H1 (cell line): ENCODE data around the gene CAMK2D. TPM values are rescaled to one million over a fixed set of nuclear protein-coding genes. Genes with fewer than 3 reads are reported as not detected.

Experiments
- CTCF ChIA-PET: fragments of 300-600 bp; sonication (Branson Sonifier 250); formaldehyde crosslinking; loops from one replicate; lab custom pipeline; 2021; ENCODE audit not compliant: partially characterized antibody; lab: Charles Lee
- POLR2A ChIA-PET: fragments of 300-600 bp; sonication (Branson Sonifier 250); formaldehyde crosslinking; loops from one replicate; lab custom pipeline; 2021; ENCODE audit warnings: inconsistent platforms; ENCODE audit not compliant: partially characterized antibody; lab: Charles Lee
- DNase-seq, 2 experiments: peaks; one replicate each; pipeline versions ENCODE4 v3.0.0 to v3.0.0-alpha.2; 2010 to 2022; ENCODE audit warnings: low spot score in 2 of 2, low read depth in 1 of 2, mixed read lengths in 1 of 2
- FAIRE-seq: peaks from 2 replicates; lab custom pipeline; 2011; peaks lifted over from hg19 to GRCh38; lab: Jason Lieb, UNC
- H2AFZ ChIP-seq: 2 replicates; pipeline ENCODE4 v1.8.1; 2012; ENCODE audit warnings: low read length, inconsistent platforms
- H2AK5ac ChIP-seq: 2 replicates; pipeline ENCODE4 v1.6.1; 2013; ENCODE audit warnings: low read depth, low read length
- H2BK120ac ChIP-seq: replicated peaks from 2 replicates; pipeline ENCODE3; 2013; ENCODE audit warnings: low read depth, low read length, inconsistent platforms
- H2BK12ac ChIP-seq: 2 replicates; pipeline ENCODE4 v1.6.1; 2013; ENCODE audit warnings: low read depth, low read length
- H2BK15ac ChIP-seq: 2 replicates; pipeline ENCODE4 v1.6.1; 2013; ENCODE audit warnings: low read length
- H2BK20ac ChIP-seq: 2 replicates; pipeline ENCODE4 v1.6.1; 2013; ENCODE audit warnings: low read length
- H2BK5ac ChIP-seq: 2 replicates; pipeline ENCODE4 v1.6.1; 2013; ENCODE audit warnings: low read depth, low read length
- H3K14ac ChIP-seq: 2 replicates; pipeline ENCODE4 v1.6.1; 2013; ENCODE audit warnings: inconsistent platforms; ENCODE audit not compliant: insufficient read length
- H3K18ac ChIP-seq: 2 replicates; pipeline ENCODE4 v1.6.1; 2013; ENCODE audit warnings: low read length; ENCODE audit errors: extremely low read depth
- H3K23ac ChIP-seq: 2 replicates; pipeline ENCODE4 v1.6.1; 2013; ENCODE audit warnings: inconsistent platforms; ENCODE audit not compliant: insufficient read length
- H3K23me2 ChIP-seq: 2 replicates; pipeline ENCODE4 v1.6.1; 2013; ENCODE audit warnings: low read depth, low read length
- H3K27ac ChIP-seq: 2 replicates; pipeline ENCODE4 v1.6.1; 2011; ENCODE audit warnings: low read depth, low read length, inconsistent platforms
- H3K27me3 ChIP-seq, 4 experiments: replicated peaks in 1 of 4; 1 replicate in 1 of 4; 2 replicates in 3 of 4; pipeline versions ENCODE4 v1.6.1 to v1.8.1; 2011 to 2013; ENCODE audit warnings: low read length in 3 of 4, mild to moderate bottlenecking in 3 of 4, inconsistent platforms in 2 of 4, mixed read lengths in 2 of 4, moderate library complexity in 1 of 4; ENCODE audit not compliant: control insufficient read depth in 3 of 4, insufficient read depth in 3 of 4; ENCODE audit errors: extremely low read depth in 1 of 4
- H3K36me3 ChIP-seq, 4 experiments: 2 replicates each; pipeline versions ENCODE4 v1.6.1 to v1.8.1; 2011 to 2013; ENCODE audit warnings: mild to moderate bottlenecking in 4 of 4, low read length in 3 of 4, moderate library complexity in 2 of 4, control low read depth in 1 of 4, inconsistent platforms in 1 of 4; ENCODE audit not compliant: insufficient read depth in 4 of 4, control insufficient read depth in 2 of 4
- H3K4ac ChIP-seq: replicated peaks from 2 replicates; pipeline ENCODE3; 2013; ENCODE audit warnings: low read length, low read depth, mixed read lengths, inconsistent platforms; ENCODE audit not compliant: insufficient read length
- H3K4me1 ChIP-seq, 4 experiments: replicated peaks in 1 of 4; 1 replicate in 1 of 4; 2 replicates in 3 of 4; pipeline versions ENCODE4 v1.6.1 to v1.8.1; 2011 to 2013; ENCODE audit warnings: low read length in 3 of 4, inconsistent platforms in 2 of 4, mixed read lengths in 1 of 4; ENCODE audit not compliant: insufficient read depth in 4 of 4, control insufficient read depth in 3 of 4
- H3K4me2 ChIP-seq, 2 experiments: 2 replicates each; pipeline versions ENCODE4 v1.6.1 to v1.8.1; 2011 to 2013; ENCODE audit warnings: low read depth in 2 of 2, low read length in 2 of 2, control low read depth in 1 of 2, inconsistent platforms in 1 of 2, mild to moderate bottlenecking in 1 of 2; ENCODE audit not compliant: insufficient read depth in 1 of 2
- H3K4me3 ChIP-seq, 4 experiments: fragments of 200-600, 300-600 bp in 1 of 4; sonication (generic), shearing (Covaris generic), sonication (Bioruptor Twin) in 1 of 4; 2 replicates each; pipeline versions ENCODE4 v1.5.1 to v1.8.1; 2011 to 2016; ENCODE audit warnings: low read length in 4 of 4, low read depth in 3 of 4, control low read depth in 2 of 4, inconsistent platforms in 2 of 4, mild to moderate bottlenecking in 2 of 4, mixed read lengths in 1 of 4, moderate library complexity in 1 of 4; ENCODE audit not compliant: insufficient read depth in 2 of 4; ENCODE audit errors: extremely low read depth in 1 of 4
- H3K56ac ChIP-seq: replicated peaks from 2 replicates; pipeline ENCODE3; 2013; ENCODE audit warnings: low read depth, mild to moderate bottlenecking, mixed read lengths, low read length, inconsistent platforms; ENCODE audit not compliant: insufficient read length
- H3K79me1 ChIP-seq: 2 replicates; pipeline ENCODE4 v1.6.1; 2013; ENCODE audit warnings: low read depth, low read length, control low read depth
- H3K79me2 ChIP-seq, 2 experiments: 2 replicates each; pipeline versions ENCODE4 v1.6.1 to v1.8.1; 2012 to 2013; ENCODE audit warnings: low read length in 2 of 2, mild to moderate bottlenecking in 2 of 2, inconsistent platforms in 1 of 2; ENCODE audit not compliant: insufficient read depth in 2 of 2, control insufficient read depth in 1 of 2
- H3K9ac ChIP-seq, 4 experiments: replicated peaks in 1 of 4; 1 replicate in 1 of 4; 2 replicates in 3 of 4; pipeline versions ENCODE4 v1.6.1 to v1.8.1; 2011 to 2013; ENCODE audit warnings: low read depth in 3 of 4, low read length in 3 of 4, control low read depth in 2 of 4, mild to moderate bottlenecking in 2 of 4, moderate library complexity in 2 of 4, inconsistent platforms in 1 of 4; ENCODE audit errors: extremely low read depth in 1 of 4
- H3K9me3 ChIP-seq, 2 experiments: 2 replicates each; pipeline versions ENCODE4 v1.6.1 to v1.8.1; 2012 to 2013; ENCODE audit warnings: mild to moderate bottlenecking in 2 of 2, moderate library complexity in 2 of 2, control low read depth in 1 of 2, inconsistent platforms in 1 of 2, low read depth in 1 of 2, low read length in 1 of 2, mixed read lengths in 1 of 2; ENCODE audit not compliant: insufficient read depth in 2 of 2
- H4K20me1 ChIP-seq, 2 experiments: replicated peaks in 1 of 2; 2 replicates each; pipeline versions ENCODE3 to v1.8.1; 2011 to 2013; ENCODE audit warnings: inconsistent platforms in 2 of 2, low read length in 2 of 2, mild to moderate bottlenecking in 1 of 2; ENCODE audit not compliant: insufficient read depth in 2 of 2, control insufficient read depth in 1 of 2
- H4K5ac ChIP-seq: 2 replicates; pipeline ENCODE4 v1.6.1; 2013; ENCODE audit warnings: low read length, low read depth, mixed read lengths, inconsistent platforms; ENCODE audit not compliant: insufficient read length
- H4K8ac ChIP-seq: 2 replicates; pipeline ENCODE4 v1.8.0; 2013; ENCODE audit warnings: mild to moderate bottlenecking, moderate library complexity, low read length, inconsistent platforms; ENCODE audit not compliant: insufficient read depth; ENCODE audit errors: extremely low read depth
- H4K91ac ChIP-seq: replicated peaks from 2 replicates; pipeline ENCODE3; 2013; ENCODE audit warnings: low read length, mixed read lengths, inconsistent platforms; ENCODE audit not compliant: insufficient read length
- BACH1 ChIP-seq: IDR thresholded peaks from 2 replicates; pipeline ENCODE4 v1.6.1; 2012; ENCODE audit warnings: low read length, improper control_type of control experiment
- RAD21 ChIP-seq, 2 experiments: IDR thresholded peaks in 1 of 2; conservative IDR thresholded peaks in 1 of 2; 2 replicates each; pipeline ENCODE4 v1.6.1; 2011; ENCODE audit warnings: low read depth in 2 of 2, low read length in 2 of 2, improper control_type of control experiment in 1 of 2, inconsistent platforms in 1 of 2, mild to moderate bottlenecking in 1 of 2, moderate library complexity in 1 of 2
- SAP30 ChIP-seq: fragments of 300-600 bp; sonication (generic); IDR thresholded peaks from 2 replicates; pipeline ENCODE4 v1.7.1; 2012; ENCODE audit warnings: low read length, moderate library complexity, mild to moderate bottlenecking, inconsistent platforms; ENCODE audit not compliant: insufficient read depth, insufficient replicate concordance
- WGBS, 2 experiments: shearing (Covaris generic) in 1 of 2; methylation state at CpG; one replicate each; pipeline versions ENCODE4 v1.1.6 to v1.1.7; 2013 to 2015; ENCODE audit warnings: low lambda C conversion rate in 2 of 2, mixed read lengths in 2 of 2, inconsistent platforms in 1 of 2, low coverage in 1 of 2, missing lambda C conversion rate in 1 of 2; ENCODE audit not compliant: insufficient replicate concordance in 2 of 2, insufficient coverage in 1 of 2, insufficient read length in 1 of 2; ENCODE audit errors: extremely low coverage in 1 of 2, missing lambda C conversion rate in 1 of 2; 5-methylcytosine and 5-hydroxymethylcytosine counted together
- polyA plus RNA-seq, 7 experiments: library from polyadenylated mRNA; depleted of rRNA in 3 of 7; stranded (reverse) in 5 of 7; unstranded in 2 of 7; fragments of >200 nt in 5 of 7; fragments of 200-250 nt in 2 of 7; gene quantifications; 1 replicate in 5 of 7; 2 replicates in 1 of 7; 4 replicates in 1 of 7; pipeline versions ENCODE4 v1.2.1 to v1.2.3, GENCODE V29; 2011 to 2013; ENCODE audit warnings: missing spikeins in 2 of 7, mixed read lengths in 2 of 7
- total RNA-seq: library from RNA; stranded (reverse); fragmentation: NEBNext Ultra II Directional; extraction: Animal tissue kit (Norgen Biotek cat#: 25700); gene quantifications from 2 replicates; pipeline ENCODE4 v1.2.1, GENCODE V29; 2021

The CAMK2D gene
- total and polyA plus RNA-seq, 2 of the 8 experiments (the other 6 are each of a cell fraction or from before 2014, with no cell fraction given): 3.2 to 7.0 TPM

DNA sequence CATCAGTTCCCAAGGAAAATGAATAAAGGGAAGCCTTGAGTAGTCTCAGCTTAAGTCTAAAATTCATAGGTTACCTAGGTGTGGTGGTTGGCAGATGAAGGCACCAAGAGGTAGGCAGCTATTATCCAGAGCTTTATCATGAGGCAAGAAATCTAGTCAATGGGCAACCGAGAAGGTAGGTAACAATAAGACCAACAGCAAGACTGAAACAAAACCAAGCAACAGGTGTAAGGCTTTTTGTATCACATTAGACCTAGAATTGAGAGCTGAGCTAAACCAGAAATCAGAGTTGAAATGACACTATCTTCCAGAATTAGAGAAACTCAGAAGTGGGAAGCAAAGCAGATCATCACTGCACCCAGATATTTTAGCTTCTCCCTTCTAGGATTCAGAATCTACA, 117.1 kb downstream of the CAMK2D start:
- no peaks in the 10 kb centered on the region; a peak in 1 of 8 replicates for H3K36me3 ChIP-seq
- H4K8ac ChIP-seq: no peak overlapping the region
- H2BK120ac ChIP-seq: no peak overlapping the region
- H2BK12ac ChIP-seq: no peak overlapping the region
- no peak overlapping the region for H3K23ac ChIP-seq
- H2BK15ac ChIP-seq: no peak overlapping the region
- H3K14ac ChIP-seq: no peak overlapping the region
- H3K79me2 ChIP-seq: no peaks in the 10 kb centered on the region
- no peaks in the 10 kb centered on the region for H3K23me2 ChIP-seq
- H3K79me1 ChIP-seq: no peaks in the 10 kb centered on the region
- H3K18ac ChIP-seq: no peak overlapping the region
- WGBS, 2 experiments: 87% methylated on average over 1 of the region's 1 CpG; no CpG with 5 or more reads in 1 of the 2 experiments
- FAIRE-seq: no peak
- no peak overlapping the region for H3K56ac ChIP-seq
- no peak overlapping the region for H3K4me2 ChIP-seq
- no peak overlapping the region for H4K91ac ChIP-seq
- no peak overlapping the region for H2AFZ ChIP-seq
- no peak overlapping the region for H3K4me3 ChIP-seq
- H3K27me3 ChIP-seq: no peaks in the 10 kb centered on the region
- POLR2A ChIA-PET: no interaction called here
- H2BK5ac ChIP-seq: no peak overlapping the region
- H4K20me1 ChIP-seq: no peaks in the 10 kb centered on the region
- no peak overlapping the region for H4K5ac ChIP-seq
- H3K4me1 ChIP-seq: peaks cover 4 to 14% (median 7%) of the 10 kb centered on the region in 4 experiments; a peak in 4 of 7 replicates
- DNase-seq: no peak
- no peak overlapping the region for H3K27ac ChIP-seq
- no peaks in the 10 kb centered on the region for H3K9me3 ChIP-seq
- no peak overlapping the region for H3K9ac ChIP-seq
- H3K4ac ChIP-seq: no peak overlapping the region
- CTCF ChIA-PET: interaction anchor here (1.1 to 1.3 kb wide), 2 partner anchors 8 to 97 kb away, joined by 4 to 5 read pairs; no protein-coding TSS in a partner anchor
- no peak overlapping the region for H2AK5ac ChIP-seq
- no peak overlapping the region for H2BK20ac ChIP-seq
- no peak for TF ChIP-seq SAP30
- no peak for TF ChIP-seq RAD21 (IDR thresholded peaks at IDR 0.05 in 1 of 2, conservative IDR thresholded peaks at IDR 0.05 in 1 of 2; ENCODE audit: low read depth in 2 of 2, low read length in 2 of 2)
- TF ChIP-seq BACH1: no peak
